ENCODE results near the gene MIXL1.

- TF ChIP-seq POLR2A (IDR thresholded peaks at IDR 0.05), result no peak
- TF ChIP-seq CTCF (IDR thresholded peaks at IDR 0.05), result no peak
Observed at GRCh38 chr1:226233806-226234205, 10.3 kb downstream of the MIXL1 start.

Measured in lower leg skin (tissue), 3 donors.